SJSA1 (cell line): ENCODE measurements around the gene SHANK3. TPM values are rescaled to one million over a fixed set of nuclear protein-coding genes. Genes with fewer than 3 reads are reported as not detected.
"Not testable (repeated sequence)": the region's sequence is repeated elsewhere in the genome, so short reads cannot be mapped to it uniquely, and the experiment has no call there.

Experiments used
- DNase-seq, 2 experiments: peaks; one replicate each; pipeline ENCODE4 v3.0.0-alpha.2; 2015 to 2020; ENCODE audit warnings: low spot score in 2 of 2, low read depth in 1 of 2
- H3K27ac ChIP-seq: fragments of 250-450 bp; sonication (Bioruptor Pico); 2 replicates; pipeline ENCODE4 v1.5.1; 2020; ENCODE audit warnings: mild to moderate bottlenecking, moderate library complexity
- H3K27me3 ChIP-seq: fragments of 250-450 bp; sonication (Bioruptor Pico); replicated peaks from 2 replicates; pipeline ENCODE4 v1.5.1; 2020; ENCODE audit warnings: mild to moderate bottlenecking, moderate library complexity
- H3K36me3 ChIP-seq: fragments of 250-450 bp; sonication (Bioruptor Pico); 2 replicates; pipeline ENCODE4 v1.5.1; 2020; ENCODE audit warnings: mild to moderate bottlenecking
- H3K4me1 ChIP-seq: fragments of 250-450 bp; sonication (Bioruptor Pico); replicated peaks from 2 replicates; pipeline ENCODE4 v1.6.1; 2021; ENCODE audit warnings: mild to moderate bottlenecking
- H3K4me3 ChIP-seq: fragments of 250-450 bp; sonication (Bioruptor Pico); 2 replicates; pipeline ENCODE4 v1.5.1; 2020; ENCODE audit warnings: mild to moderate bottlenecking
- H3K9me3 ChIP-seq: fragments of 250-450 bp; sonication (Bioruptor Pico); replicated peaks from 2 replicates; pipeline ENCODE4 v1.5.1; 2020; ENCODE audit warnings: mild to moderate bottlenecking
- total RNA-seq: library from RNA; depleted of rRNA; stranded (reverse); fragments of >200 nt; shearing (Covaris generic); gene quantifications from 2 replicates; pipeline ENCODE4 v1.2.3, GENCODE V29; 2014

Gene SHANK3
- total RNA-seq, 1 experiment from 2014 or later: 0.53 TPM

DNA sequence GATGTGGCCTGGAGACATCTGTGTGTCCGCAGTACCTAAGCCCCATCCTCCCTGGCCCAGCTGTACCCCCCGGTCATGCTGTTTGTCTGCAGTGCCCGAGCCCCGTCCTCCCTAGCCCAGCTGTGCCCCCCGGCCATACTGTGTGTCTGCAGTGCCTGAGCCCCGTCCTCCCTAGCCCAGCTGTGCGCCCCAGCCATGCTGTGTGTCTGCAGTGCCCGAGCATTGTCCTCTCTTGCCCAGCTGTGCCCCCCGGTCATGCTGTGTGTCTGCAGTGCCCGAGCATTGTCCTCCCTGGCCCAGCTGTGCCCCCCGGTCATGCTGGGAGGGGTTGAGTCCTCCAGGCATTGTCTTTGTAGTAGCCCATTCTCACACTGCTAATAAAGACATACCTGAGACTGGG lies 37.0 kb upstream of the SHANK3 start:
- Histone ChIP-seq H3K9me3 (no peaks in the 10 kb centered on the region), H3K27ac (no peak overlapping the region)
- no peak for DNase-seq

DNA sequence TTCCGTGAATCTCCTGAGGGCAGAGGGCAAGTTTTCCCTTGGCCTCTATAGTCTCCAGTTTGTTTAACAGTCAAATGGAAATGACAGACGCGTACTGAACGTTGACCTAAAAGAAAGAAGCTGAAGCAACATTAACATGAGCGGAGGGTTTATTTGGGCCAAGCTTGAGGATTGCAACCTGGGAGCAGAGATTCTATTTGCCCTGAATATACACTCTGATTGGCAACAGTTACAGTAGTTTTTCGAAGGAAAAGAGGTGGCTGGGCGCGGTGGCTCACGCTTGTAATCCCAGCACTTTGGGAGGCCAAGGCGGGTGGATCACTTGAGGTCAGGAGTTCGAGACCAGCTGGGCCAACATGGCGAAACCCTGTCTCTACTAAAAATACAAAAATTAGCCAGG lies 32.3 kb upstream of the SHANK3 start:
- H3K27ac ChIP-seq, H3K4me3 ChIP-seq, H3K36me3 ChIP-seq, H3K9me3 ChIP-seq, H3K4me1 ChIP-seq, DNase-seq: not testable (repeated sequence)
- H3K27me3 ChIP-seq: peaks cover 25% of the 10 kb centered on the region

More for the DNA sequence above, 37.0 kb upstream of the SHANK3 start:
- Histone ChIP-seq H3K36me3 (no peaks in the 10 kb centered on the region), H3K4me3 (no peak overlapping the region), H3K27me3 (peaks cover 18% of the 10 kb centered on the region), H3K4me1 (no peaks in the 10 kb centered on the region)

DNA sequence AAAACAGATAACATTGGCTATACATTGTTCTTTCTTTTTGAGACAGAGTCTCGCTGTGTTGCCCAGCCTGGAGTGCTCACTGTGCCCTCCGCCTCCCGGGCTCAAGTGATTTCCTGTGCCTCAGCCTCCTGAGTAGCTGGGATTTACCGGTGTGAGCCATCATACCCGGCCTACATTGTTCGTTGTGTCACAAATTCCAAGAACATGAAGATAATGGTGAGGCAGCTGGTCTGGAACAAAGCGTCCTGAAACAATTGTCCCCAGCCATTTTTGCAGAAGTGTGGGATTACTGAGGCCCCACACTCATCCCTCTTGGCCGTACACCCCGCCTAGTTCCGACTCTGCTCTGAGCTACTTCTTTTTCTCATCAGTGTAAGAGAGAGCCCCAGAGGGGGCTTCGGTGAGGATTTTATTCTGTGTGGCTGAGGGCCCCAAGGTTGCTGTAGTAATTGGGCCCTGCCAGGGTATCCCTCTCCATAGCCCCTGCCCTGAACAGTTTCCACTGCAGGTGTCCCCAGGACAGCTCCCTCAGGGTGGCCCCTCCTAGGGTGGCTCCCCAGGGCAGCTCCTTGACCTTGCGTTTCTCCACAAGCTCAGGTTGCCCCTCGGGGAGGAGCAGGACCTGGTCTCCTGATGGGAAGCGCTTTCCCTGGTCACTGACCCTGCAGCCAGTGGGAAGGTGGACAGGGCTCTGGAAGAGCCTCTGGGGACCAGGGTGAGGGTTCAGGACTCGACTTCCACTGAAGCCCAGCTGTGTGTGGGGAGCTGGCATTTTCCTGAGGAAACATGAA lies 31.6 kb upstream of the SHANK3 start:
- H3K27ac ChIP-seq: no peak overlapping the region
- no peaks in the 10 kb centered on the region for H3K36me3 ChIP-seq
- no peaks in the 10 kb centered on the region for H3K4me1 ChIP-seq
- DNase-seq: no peak
- H3K9me3 ChIP-seq: no peaks in the 10 kb centered on the region; the same call in 1 of the 2 replicates
- peaks cover 32% of the 10 kb centered on the region for H3K27me3 ChIP-seq
- no peak overlapping the region for H3K4me3 ChIP-seq

DNA sequence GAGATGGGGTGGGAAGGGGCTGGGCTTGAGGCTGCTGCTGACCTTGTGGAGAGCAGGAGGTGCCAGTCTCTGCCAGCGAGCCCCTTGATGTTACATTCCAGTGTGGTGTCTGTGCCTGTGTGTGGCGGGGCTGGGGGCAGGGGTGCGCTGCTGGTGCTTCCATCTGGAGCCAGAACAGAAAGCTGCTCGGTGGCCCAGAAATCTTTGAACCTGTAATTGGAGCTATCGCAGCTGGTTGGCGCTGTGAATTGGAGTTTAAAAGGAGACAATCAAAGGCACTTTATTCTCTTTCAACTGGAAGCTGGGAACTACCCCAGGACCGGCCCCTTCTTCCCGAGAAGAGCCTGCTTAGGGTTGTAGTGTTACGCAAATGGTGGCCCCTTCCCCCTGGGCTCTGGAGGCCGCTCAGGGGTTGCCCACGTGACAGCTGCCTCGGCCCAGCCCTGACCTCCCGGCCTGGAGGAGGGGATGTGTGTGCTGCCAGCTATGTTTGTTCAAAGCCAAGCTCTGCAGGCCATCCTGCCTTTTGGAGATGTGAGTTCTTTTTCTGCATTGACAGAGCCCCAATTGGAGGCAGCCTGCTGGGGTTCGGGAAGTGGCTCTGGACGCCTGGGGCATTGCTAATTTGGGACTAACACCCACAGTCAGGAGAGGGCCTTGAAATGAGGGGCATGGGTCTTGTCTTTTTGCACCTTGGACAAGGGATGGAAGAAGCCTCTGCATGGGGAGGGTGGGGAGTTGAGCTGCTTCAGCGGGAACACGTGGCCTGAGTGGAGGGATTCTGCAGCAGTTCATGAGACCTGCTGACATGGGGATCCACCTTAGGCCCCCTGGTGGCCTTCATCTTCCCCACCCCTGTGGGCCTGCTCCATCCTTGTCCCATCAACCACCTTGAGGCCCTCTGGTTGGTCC lies 30.7 kb upstream of the SHANK3 start:
- H3K9me3 ChIP-seq: no peaks in the 10 kb centered on the region; the same call in 1 of the 2 replicates

DNA sequence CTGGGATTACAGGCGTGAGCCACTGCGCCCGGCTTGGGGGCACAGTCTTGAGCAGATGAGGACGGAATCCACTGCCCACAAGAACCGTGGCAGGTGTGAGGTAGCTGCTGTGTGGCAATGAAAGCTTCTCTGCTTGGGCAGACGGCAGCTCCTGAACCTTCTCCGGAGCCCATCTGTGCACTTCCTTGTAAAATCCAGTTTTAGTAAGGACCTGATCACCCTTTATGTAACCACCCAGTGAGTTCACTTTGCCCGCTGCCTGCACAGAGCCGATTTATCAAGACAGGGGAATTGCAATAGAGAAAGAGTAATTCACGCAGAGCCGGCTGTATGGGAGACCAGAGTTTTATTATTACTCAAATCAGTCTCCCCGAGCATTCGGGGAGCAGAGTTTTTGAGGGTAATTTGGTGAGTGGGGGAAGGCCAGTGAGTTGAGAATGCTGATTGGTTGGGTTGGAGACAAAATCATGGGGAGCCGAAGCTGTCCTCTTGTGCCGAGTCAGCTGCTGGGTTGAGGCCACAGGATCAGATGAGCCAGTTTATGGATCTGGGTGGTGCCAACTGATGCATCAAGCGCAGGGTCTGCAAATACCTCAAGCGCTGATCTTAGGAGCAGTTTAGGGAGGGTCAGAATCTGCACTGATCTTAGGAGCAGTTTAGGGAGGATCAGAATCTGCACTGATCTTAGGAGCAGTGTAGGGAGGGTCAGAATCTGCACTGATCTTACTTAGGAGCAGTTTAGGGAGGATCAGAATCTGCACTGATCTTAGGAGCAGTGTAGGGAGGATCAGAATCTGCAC lies 29.4 kb upstream of the SHANK3 start:
- not testable (repeated sequence) for H3K4me3 ChIP-seq, DNase-seq, H3K36me3 ChIP-seq, H3K9me3 ChIP-seq, H3K4me1 ChIP-seq, H3K27ac ChIP-seq
- peaks cover 40% of the 10 kb centered on the region for H3K27me3 ChIP-seq

More for the DNA sequence above, 30.7 kb upstream of the SHANK3 start:
- Histone ChIP-seq H3K36me3 (no peaks in the 10 kb centered on the region), H3K4me1 (no peaks in the 10 kb centered on the region), H3K27ac (no peak overlapping the region), H3K27me3 (peaks cover 36% of the 10 kb centered on the region), H3K4me3 (no peak overlapping the region)
- no peak for DNase-seq

DNA sequence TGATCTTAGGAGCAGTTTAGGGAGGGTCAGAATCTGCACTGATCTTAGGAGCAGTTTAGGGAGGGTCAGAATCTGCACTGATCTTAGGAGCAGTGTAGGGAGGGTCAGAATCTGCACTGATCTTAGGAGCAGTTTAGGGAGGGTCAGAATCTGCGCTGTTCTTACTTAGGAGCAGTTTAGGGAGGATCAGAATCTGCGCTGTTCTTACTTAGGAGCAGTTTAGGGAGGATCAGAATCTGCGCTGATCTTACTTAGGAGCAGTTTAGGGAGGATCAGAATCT lies 28.9 kb upstream of the SHANK3 start:
- H3K4me3 ChIP-seq, H3K27ac ChIP-seq, H3K36me3 ChIP-seq, H3K9me3 ChIP-seq, H3K4me1 ChIP-seq, DNase-seq: not testable (repeated sequence)
- peaks cover 37% of the 10 kb centered on the region for H3K27me3 ChIP-seq

DNA sequence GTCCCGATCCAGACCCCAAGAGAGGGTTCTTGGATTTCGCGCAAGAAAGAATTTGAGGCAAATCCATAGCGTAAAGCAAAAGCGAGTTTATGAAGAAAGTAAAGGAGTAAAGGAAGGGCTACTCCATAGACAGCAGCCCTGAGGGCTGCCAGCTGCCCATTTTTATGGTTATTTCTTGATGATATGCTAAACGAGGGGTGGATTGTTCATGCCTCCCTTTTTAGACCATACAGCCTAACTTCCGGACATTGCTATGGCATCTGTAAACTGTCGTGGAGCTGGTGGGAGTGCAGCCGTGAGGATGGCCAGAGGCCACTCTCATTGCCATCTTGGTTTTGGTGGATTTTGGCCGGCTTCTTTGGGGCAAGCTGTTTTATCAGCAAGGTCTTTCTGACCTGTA lies 19.4 kb upstream of the SHANK3 start:
- peaks cover 15% of the 10 kb centered on the region for H3K4me1 ChIP-seq
- DNase-seq: no peak
- 0 out of 2 replicates have a peak, but pooled peaks cover 2% of the 10 kb centered on the region for H3K27me3 ChIP-seq
- H3K9me3 ChIP-seq: peaks cover 8% of the 10 kb centered on the region; the same call in 1 of the 2 replicates
- no peak overlapping the region for H3K27ac ChIP-seq
- H3K4me3 ChIP-seq: no peak overlapping the region
- H3K36me3 ChIP-seq: no peaks in the 10 kb centered on the region

DNA sequence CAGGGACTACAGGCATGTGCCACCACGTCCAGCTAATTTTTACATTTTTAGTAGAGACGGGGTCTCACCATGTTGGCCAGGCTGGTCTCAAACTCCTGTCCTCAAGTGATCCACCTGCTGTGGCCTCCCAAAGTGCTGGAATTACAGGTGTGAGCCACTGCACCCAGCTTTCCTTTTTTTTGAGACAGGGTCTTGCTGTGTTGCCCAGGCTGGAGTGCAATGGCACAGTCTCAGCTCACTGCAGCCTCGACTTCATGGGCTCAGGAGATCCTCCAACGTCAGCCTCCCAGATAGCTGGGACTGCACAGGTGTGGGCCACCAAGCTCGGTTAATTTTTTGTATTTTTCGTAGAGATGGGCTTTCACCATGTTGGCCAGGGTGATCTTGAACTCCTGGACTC lies 18.0 kb upstream of the SHANK3 start:
- H3K36me3 ChIP-seq, H3K9me3 ChIP-seq, H3K27ac ChIP-seq, DNase-seq, H3K4me3 ChIP-seq, H3K27me3 ChIP-seq: not testable (repeated sequence)
- peaks cover 15% of the 10 kb centered on the region for H3K4me1 ChIP-seq

DNA sequence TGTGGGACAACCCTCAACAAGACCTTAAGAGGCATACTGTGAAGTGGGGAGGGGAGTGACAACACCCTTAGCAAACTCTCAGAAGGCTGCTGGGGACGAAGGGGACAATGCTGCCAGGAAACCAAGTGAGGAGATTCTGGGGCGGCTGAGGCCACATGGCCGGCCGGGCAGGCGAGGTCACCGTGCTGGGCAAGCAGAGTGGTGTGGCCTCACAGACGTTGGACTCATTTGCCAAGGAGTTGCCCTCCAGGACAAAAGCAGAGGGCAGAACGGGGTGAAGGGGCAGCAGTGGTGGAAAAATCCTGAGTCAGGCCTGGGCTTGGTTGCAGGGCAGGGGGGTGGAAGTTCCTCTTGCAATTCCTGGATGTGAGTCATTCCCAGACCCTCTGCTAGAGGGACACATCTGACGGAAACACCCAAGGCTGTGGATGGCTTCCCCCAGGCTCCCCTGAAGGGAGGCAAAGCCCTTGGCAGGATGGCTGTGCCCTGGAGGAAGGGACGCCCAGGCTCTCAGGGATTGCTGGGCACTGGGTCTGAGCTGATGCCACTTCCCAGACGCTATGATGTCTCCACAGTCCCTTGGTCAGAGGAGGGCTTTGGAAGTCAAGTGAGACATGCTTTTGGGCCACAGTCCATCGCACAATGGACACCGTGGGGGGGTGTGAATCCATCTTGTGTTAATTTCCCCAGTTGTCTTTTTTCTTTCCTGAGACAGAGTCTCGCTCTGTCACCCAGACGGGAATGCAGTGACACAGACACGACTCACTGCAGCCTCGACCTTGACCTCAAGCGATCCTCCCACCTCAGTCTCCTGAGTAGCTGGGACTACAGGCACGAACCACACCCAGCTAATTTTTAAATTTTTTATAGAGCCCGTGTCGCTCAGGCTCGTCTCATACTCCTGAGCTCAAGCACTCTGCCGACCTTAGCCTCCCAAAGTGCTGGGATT lies 16.2 kb upstream of the SHANK3 start:
- DNase-seq: peak; percentile 58 to 78
- 0 out of 2 replicates have a peak, but pooled peaks cover 5% of the 10 kb centered on the region for H3K9me3 ChIP-seq

DNA sequence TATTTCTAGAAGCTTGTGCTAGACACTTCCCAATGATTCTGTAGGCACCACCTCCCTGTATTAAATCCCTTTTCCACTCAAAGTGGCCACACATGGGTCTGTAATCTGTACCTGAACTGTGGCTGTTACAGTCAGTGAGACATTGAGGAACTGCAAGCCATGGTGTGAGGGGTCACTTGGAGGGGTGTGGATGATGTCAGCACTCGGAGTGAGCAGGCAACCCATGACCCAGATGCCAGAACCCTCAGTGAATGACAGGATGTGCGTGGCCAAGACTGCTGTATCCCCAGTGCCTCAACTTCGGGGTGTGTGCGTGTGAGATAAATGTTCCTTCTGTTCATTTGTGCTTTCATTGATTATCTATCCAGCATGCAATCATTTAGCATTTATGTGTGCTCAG lies 14.7 kb upstream of the SHANK3 start:
- Histone ChIP-seq H3K36me3 (no peaks in the 10 kb centered on the region), H3K4me1 (peaks cover 15% of the 10 kb centered on the region), H3K27ac (no peak overlapping the region), H3K27me3 (peaks cover 10% of the 10 kb centered on the region), H3K4me3 (no peak overlapping the region), H3K9me3 (0 out of 2 replicates have a peak, but pooled peaks cover 3% of the 10 kb centered on the region)
- DNase-seq: no peak

More for the DNA sequence above, 16.2 kb upstream of the SHANK3 start:
- Histone ChIP-seq H3K36me3 (no peaks in the 10 kb centered on the region), H3K27me3 (peaks cover 5% of the 10 kb centered on the region), H3K4me3 (no peak overlapping the region), H3K27ac (peak overlapping the region; percentile 9; the same call in 1 of the 2 replicates), H3K4me1 (peaks cover 15% of the 10 kb centered on the region)

DNA sequence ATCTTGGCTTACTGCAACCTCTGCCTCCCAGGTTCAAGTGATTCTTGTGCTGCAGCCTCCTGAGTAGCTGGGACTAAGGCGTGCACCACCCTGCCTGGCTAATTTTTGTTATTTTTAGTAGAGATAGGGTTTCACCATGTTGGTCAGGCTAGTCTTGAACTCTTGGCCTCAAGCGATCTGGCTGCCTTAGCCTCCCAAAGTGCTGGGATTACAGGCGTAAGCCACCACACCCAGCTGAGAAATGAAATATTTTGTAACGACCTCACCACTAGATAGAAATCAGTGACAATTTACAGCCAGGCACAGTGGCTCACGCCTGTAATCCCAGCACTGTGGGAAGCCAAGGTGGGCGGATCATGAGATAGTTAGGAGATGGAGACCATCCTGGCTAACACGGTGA lies 12.9 kb upstream of the SHANK3 start:
- not testable (repeated sequence) for DNase-seq, H3K36me3 ChIP-seq, H3K27ac ChIP-seq, H3K9me3 ChIP-seq, H3K4me3 ChIP-seq
- H3K4me1 ChIP-seq: peaks cover 15% of the 10 kb centered on the region
- peaks cover 14% of the 10 kb centered on the region for H3K27me3 ChIP-seq

DNA sequence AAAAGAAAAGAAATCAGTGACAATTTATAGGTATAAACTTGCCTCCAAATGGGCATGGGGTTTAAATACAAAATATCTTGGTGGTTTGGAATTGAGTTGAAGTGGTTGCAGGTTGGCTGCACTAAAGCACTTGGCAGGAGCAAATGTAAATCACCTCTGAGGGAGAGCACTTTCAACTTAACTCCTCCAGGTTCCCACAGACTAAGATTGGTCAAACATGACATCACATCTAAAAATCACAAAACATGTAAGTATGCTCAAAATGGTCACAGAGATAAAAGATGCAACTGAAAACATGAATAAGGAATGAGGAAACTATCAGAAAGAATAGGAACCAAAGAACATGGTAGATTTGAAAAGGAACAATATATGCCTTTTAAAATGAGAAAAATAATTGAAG lies 12.3 kb upstream of the SHANK3 start:
- H3K27me3 ChIP-seq: peaks cover 14% of the 10 kb centered on the region

DNA sequence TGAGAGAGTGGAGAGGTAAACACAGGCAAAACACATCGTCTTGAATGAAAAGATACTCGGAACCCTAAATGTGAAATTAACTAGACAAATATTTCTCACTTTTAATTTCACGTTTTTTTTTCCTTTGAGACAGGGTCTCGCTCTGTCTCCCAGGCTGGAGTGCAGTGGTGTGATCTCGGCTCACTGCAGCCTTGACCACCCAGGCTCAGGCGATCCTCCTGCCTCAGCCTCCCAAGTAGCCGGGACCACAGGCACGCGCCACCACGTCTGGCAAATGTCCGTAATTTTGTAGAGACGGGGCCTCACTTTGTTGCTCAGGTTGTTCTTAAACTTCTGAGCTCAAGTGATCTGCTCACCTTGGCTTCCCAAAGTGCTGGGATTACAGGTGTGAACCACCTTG lies 7.4 kb upstream of the SHANK3 start:
- peaks cover 40% of the 10 kb centered on the region for H3K27me3 ChIP-seq
- H3K36me3 ChIP-seq: no peaks in the 10 kb centered on the region
- no peak overlapping the region for H3K27ac ChIP-seq
- H3K4me1 ChIP-seq: no peaks in the 10 kb centered on the region
- H3K9me3 ChIP-seq: no peaks in the 10 kb centered on the region
- H3K4me3 ChIP-seq: no peak overlapping the region
- no peak for DNase-seq

More for the DNA sequence above, 12.3 kb upstream of the SHANK3 start:
- H3K4me1 ChIP-seq: peaks cover 15% of the 10 kb centered on the region
- H3K27ac ChIP-seq: no peak overlapping the region
- no peaks in the 10 kb centered on the region for H3K36me3 ChIP-seq
- H3K4me3 ChIP-seq: no peak overlapping the region
- H3K9me3 ChIP-seq: no peaks in the 10 kb centered on the region
- DNase-seq: no peak
